GM13976 (cell line): Measurements from ENCODE around the gene BCCIP.

Experiments
- DNase-seq: peaks from one replicate; pipeline ENCODE4 v3.0.0; 2012; ENCODE audit warnings: low spot score
- in situ Hi-C: fragments of 300-500 bp; cut with MboI; formaldehyde crosslinking; loops from one replicate; pipeline ENCODE4 v1.12.0; 2022; ENCODE audit warnings: low sequenced_read_pairs, mixed read lengths, inconsistent platforms; ENCODE audit not compliant: unreplicated experiment
- TF ChIP-seq, protein P1 (sequence below): IDR thresholded peaks from 2 replicates; pipeline ENCODE4 v1.5.1; 2012; ENCODE audit warnings: borderline replicate concordance, mild to moderate bottlenecking; ENCODE audit not compliant: insufficient read depth; ENCODE audit errors: extremely low read depth, missing control alignments, control extremely low read depth

Gene BCCIP

GRCh38 chr10:125822878-125823662 lies at the start of gene BCCIP, which contains the start of gene UROS:
Gene BCCIP, plus strand, starts transcription at chr10:125823546. Its CDS starts 12 bp downstream, at chr10:125823558.
Gene UROS, minus strand, starts transcription at chr10:125823258. Its CDS starts 6,759 bp downstream, at chr10:125816499.
- TF ChIP-seq, protein P1, sequence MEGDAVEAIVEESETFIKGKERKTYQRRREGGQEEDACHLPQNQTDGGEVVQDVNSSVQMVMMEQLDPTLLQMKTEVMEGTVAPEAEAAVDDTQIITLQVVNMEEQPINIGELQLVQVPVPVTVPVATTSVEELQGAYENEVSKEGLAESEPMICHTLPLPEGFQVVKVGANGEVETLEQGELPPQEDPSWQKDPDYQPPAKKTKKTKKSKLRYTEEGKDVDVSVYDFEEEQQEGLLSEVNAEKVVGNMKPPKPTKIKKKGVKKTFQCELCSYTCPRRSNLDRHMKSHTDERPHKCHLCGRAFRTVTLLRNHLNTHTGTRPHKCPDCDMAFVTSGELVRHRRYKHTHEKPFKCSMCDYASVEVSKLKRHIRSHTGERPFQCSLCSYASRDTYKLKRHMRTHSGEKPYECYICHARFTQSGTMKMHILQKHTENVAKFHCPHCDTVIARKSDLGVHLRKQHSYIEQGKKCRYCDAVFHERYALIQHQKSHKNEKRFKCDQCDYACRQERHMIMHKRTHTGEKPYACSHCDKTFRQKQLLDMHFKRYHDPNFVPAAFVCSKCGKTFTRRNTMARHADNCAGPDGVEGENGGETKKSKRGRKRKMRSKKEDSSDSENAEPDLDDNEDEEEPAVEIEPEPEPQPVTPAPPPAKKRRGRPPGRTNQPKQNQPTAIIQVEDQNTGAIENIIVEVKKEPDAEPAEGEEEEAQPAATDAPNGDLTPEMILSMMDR, result no peak

DNA sequence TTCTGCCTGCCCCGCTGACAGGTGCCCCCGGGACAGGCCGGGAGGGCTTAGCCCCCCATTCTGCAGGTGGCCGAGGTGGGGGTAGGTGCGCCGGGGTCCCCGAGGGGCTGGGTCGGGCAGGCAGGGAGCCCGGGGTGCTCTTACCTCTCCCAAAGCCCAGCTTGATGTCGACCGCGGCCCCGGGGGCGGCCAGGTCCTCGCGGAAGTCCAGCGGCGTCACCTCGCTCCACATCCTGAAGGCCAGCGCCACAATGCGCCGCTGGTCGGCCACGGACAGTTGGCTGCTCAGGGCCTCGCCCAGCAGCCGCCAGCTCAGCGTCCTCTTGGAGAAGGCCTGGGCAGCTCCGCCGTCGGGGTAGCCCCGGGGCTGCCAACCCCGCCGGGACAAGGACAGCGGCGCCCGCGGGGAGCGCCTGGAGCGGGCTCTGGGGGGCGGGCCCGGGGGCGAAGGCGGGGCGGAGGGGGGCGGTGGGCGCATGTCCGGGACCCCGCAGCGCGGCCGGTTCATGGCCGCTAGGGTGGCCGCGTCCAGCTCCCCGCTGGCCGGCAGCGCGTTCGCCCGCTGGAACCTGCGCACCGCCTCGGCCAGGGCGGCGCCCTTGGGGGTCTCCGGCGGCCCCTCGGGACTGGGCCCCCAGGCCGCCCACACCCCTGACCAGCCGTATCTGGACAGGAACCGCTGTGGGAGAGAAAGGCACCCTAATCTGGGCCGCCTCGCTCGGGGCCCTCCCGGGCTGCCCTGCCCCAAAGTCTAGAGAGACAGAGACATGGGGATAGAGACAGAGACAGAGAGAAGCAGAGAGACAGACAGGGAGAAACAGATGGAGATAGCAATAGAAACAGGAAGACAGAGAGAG lies 49.4 kb upstream of the BCCIP start:
- TF ChIP-seq, protein P1, result no peak
- DNase-seq, result no peak
- in situ Hi-C loops, result no loop called here

More at GRCh38 chr10:125822878-125823662, at the start of gene BCCIP, which contains the start of gene UROS:
- in situ Hi-C loops, result no loop called here
- peak; percentile 96 for DNase-seq

GRCh38 chr10:125774581-125775191 lies 48.7 kb upstream of the BCCIP start:
- TF ChIP-seq, protein P1, result no peak
- in situ Hi-C loops, result no loop called here
- DNase-seq, result no peak

GRCh38 chr10:125775491-125776106 lies 47.7 kb upstream of the BCCIP start, which contains the start of gene MMP21:
Gene MMP21, minus strand, starts transcription at chr10:125775821. Its CDS starts 0 bp downstream, at chr10:125775821.
- TF ChIP-seq, protein P1, result no peak
- no peak for DNase-seq
- in situ Hi-C loops, result no loop called here

GRCh38 chr10:125777806-125778205 lies 45.5 kb upstream of the BCCIP start:
- in situ Hi-C loops, result no loop called here
- TF ChIP-seq, protein P1, result no peak
- no peak for DNase-seq
